Keratinocyte (primary cell): ENCODE data around the gene PWWP2B. TPM values are rescaled to one million over a fixed set of nuclear protein-coding genes. Genes with fewer than 3 reads are reported as not detected.

Source experiments
- DNase-seq: peaks from one replicate; pipeline ENCODE4 v3.0.0-alpha.2; 2011; ENCODE audit warnings: low read depth, missing footprints, low spot score
- FAIRE-seq: peaks from 2 replicates; lab custom pipeline; 2011; peaks lifted over from hg19 to GRCh38; lab: Jason Lieb, UNC
- H2AFZ ChIP-seq: 2 replicates; pipeline ENCODE4 v1.6.0; 2012; ENCODE audit warnings: low read length, control low read depth, inconsistent platforms; ENCODE audit not compliant: control insufficient read depth
- H3K27ac ChIP-seq: 2 replicates; pipeline ENCODE4 v1.5.1; 2011; ENCODE audit warnings: low read length; ENCODE audit not compliant: control insufficient read depth, insufficient read depth
- H3K27me3 ChIP-seq: 3 replicates; pipeline ENCODE4 v1.6.0; 2011; ENCODE audit warnings: low read length; ENCODE audit not compliant: control insufficient read depth, insufficient read depth; ENCODE audit errors: extremely low read depth
- H3K36me3 ChIP-seq, 2 experiments: 2 replicates in 1 of 2; 3 replicates in 1 of 2; pipeline ENCODE4 v1.5.1; 2011; ENCODE audit warnings: low read length in 2 of 2, mild to moderate bottlenecking in 1 of 2; ENCODE audit not compliant: control insufficient read depth in 2 of 2, insufficient read depth in 2 of 2; ENCODE audit errors: extremely low read depth in 1 of 2
- H3K4me1 ChIP-seq: 3 replicates; pipeline ENCODE4 v1.5.1; 2011; ENCODE audit warnings: low read length; ENCODE audit not compliant: control insufficient read depth, insufficient read depth; ENCODE audit errors: extremely low read depth
- H3K4me2 ChIP-seq: 3 replicates; pipeline ENCODE4 v1.6.0; 2011; ENCODE audit warnings: low read depth, low read length; ENCODE audit not compliant: control insufficient read depth, insufficient read depth; ENCODE audit errors: extremely low read depth
- H3K4me3 ChIP-seq, 3 experiments: fragments of 200-600 bp in 1 of 3; sonication (generic) in 1 of 3; 2 replicates in 2 of 3; 3 replicates in 1 of 3; pipeline ENCODE4 v1.5.1; 2011 to 2016; ENCODE audit warnings: low read length in 3 of 3, mild to moderate bottlenecking in 3 of 3, control low read depth in 2 of 3, inconsistent platforms in 1 of 3, low read depth in 1 of 3, mixed read lengths in 1 of 3, mixed run types in 1 of 3, moderate library complexity in 1 of 3; ENCODE audit not compliant: control insufficient read depth in 2 of 3, insufficient read depth in 2 of 3; ENCODE audit errors: extremely low read depth in 1 of 3
- H3K79me2 ChIP-seq: 2 replicates; pipeline ENCODE4 v1.6.0; 2012; ENCODE audit warnings: low read length; ENCODE audit not compliant: control insufficient read depth, insufficient read depth
- H3K9ac ChIP-seq: 3 replicates; pipeline ENCODE4 v1.6.0; 2011; ENCODE audit warnings: low read length; ENCODE audit not compliant: control insufficient read depth, insufficient read depth; ENCODE audit errors: extremely low read depth
- H3K9me1 ChIP-seq: 3 replicates; pipeline ENCODE4 v1.6.0; 2011; ENCODE audit warnings: low read length; ENCODE audit not compliant: control insufficient read depth, insufficient read depth; ENCODE audit errors: extremely low read depth
- H3K9me3 ChIP-seq: 2 replicates; pipeline ENCODE4 v1.5.1; 2012; ENCODE audit warnings: low read depth, low read length; ENCODE audit not compliant: control insufficient read depth
- H4K20me1 ChIP-seq: 3 replicates; pipeline ENCODE4 v1.6.0; 2011; ENCODE audit warnings: low read length; ENCODE audit not compliant: control insufficient read depth, insufficient read depth; ENCODE audit errors: extremely low read depth
- EZH2 ChIP-seq: IDR thresholded peaks from one replicate; pipeline ENCODE4 v1.6.1; 2012; ENCODE audit warnings: inconsistent platforms, mild to moderate bottlenecking, low read length, moderate library complexity
- dilution Hi-C: fragments of 300-500 bp; cut with MboI; formaldehyde crosslinking; loops from one replicate; pipeline ENCODE4 v1.7.0; 2020; ENCODE audit warnings: low sequenced_read_pairs; ENCODE audit not compliant: extremely low pct_ligation_motif_present
- polyA plus RNA-seq, 5 experiments: library from polyadenylated mRNA; depleted of rRNA in 3 of 5; stranded (reverse) in 3 of 5; stranded (forward) in 1 of 5; unstranded in 1 of 5; fragments of >200 nt; gene quantifications; 1 replicate in 1 of 5; 2 replicates in 3 of 5; 3 replicates in 1 of 5; pipeline versions ENCODE4 v1.2.1 to v1.2.3, GENCODE V29; 2011 to 2012; ENCODE audit warnings: missing spikeins in 2 of 5, low read depth in 1 of 5, low replicate concordance in 1 of 5
- TF ChIP-seq, protein P1 (sequence below), 3 experiments: IDR thresholded peaks in 1 of 3; conservative IDR thresholded peaks in 1 of 3; optimal IDR thresholded peaks in 1 of 3; 2 replicates in 2 of 3; 3 replicates in 1 of 3; pipeline versions ENCODE3 to v1.5.1; 2011; ENCODE audit warnings: low read length in 3 of 3, mild to moderate bottlenecking in 3 of 3, moderate library complexity in 2 of 3, control low read depth in 1 of 3, inconsistent platforms in 1 of 3; ENCODE audit not compliant: insufficient read depth in 2 of 3; ENCODE audit errors: extremely low read depth in 1 of 3

Gene PWWP2B
- polyA plus RNA-seq, 1 donor (not counting 4 experiments of a cell fraction or from before 2014, with no cell fraction given) = 3.1 TPM

DNA sequence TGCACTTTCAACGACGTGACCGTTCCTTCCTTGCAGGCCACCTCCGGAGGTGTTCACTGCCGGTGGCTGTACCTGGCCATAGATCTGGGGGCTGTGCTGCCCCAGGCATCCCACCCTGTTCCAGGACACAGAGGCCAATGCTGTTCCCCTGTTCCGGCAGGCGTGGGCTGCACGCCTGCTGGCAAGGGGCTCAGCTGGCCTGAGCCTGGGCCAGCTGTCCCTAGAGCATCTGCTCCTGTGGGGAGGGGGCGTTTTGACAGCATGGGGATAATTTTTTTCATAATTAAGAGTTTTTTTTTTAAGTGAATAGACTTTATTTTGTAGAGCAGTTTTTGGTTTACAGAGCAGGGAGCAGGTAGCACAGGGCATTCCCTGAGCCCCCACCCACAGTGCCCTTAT, 28.8 kb downstream of the PWWP2B start:
- Histone ChIP-seq H3K4me1 (peaks cover 22% of the 10 kb centered on the region), H3K9ac (no peak overlapping the region), H3K9me1 (no peaks in the 10 kb centered on the region), H3K27me3 (no peaks in the 10 kb centered on the region), H3K4me2 (no peak overlapping the region), H4K20me1 (no peaks in the 10 kb centered on the region), H3K9me3 (no peaks in the 10 kb centered on the region), H3K36me3 (no peaks in the 10 kb centered on the region), H2AFZ (no peak overlapping the region), H3K79me2 (no peaks in the 10 kb centered on the region), H3K4me3 (no peak overlapping the region), H3K27ac (no peak overlapping the region)
- TF ChIP-seq EZH2 = no peak
- TF ChIP-seq, protein P1, sequence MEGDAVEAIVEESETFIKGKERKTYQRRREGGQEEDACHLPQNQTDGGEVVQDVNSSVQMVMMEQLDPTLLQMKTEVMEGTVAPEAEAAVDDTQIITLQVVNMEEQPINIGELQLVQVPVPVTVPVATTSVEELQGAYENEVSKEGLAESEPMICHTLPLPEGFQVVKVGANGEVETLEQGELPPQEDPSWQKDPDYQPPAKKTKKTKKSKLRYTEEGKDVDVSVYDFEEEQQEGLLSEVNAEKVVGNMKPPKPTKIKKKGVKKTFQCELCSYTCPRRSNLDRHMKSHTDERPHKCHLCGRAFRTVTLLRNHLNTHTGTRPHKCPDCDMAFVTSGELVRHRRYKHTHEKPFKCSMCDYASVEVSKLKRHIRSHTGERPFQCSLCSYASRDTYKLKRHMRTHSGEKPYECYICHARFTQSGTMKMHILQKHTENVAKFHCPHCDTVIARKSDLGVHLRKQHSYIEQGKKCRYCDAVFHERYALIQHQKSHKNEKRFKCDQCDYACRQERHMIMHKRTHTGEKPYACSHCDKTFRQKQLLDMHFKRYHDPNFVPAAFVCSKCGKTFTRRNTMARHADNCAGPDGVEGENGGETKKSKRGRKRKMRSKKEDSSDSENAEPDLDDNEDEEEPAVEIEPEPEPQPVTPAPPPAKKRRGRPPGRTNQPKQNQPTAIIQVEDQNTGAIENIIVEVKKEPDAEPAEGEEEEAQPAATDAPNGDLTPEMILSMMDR (optimal IDR thresholded peaks at IDR 0.05 in 1 of 3, IDR thresholded peaks at IDR 0.05 in 1 of 3, conservative IDR thresholded peaks at IDR 0.05 in 1 of 3; ENCODE audit: extremely low read depth in 1 of 3, insufficient read depth in 2 of 3, low read length in 3 of 3) = no peak
- DNase-seq (no peak), FAIRE-seq (no peak)
- dilution Hi-C loops = no loop called here

DNA sequence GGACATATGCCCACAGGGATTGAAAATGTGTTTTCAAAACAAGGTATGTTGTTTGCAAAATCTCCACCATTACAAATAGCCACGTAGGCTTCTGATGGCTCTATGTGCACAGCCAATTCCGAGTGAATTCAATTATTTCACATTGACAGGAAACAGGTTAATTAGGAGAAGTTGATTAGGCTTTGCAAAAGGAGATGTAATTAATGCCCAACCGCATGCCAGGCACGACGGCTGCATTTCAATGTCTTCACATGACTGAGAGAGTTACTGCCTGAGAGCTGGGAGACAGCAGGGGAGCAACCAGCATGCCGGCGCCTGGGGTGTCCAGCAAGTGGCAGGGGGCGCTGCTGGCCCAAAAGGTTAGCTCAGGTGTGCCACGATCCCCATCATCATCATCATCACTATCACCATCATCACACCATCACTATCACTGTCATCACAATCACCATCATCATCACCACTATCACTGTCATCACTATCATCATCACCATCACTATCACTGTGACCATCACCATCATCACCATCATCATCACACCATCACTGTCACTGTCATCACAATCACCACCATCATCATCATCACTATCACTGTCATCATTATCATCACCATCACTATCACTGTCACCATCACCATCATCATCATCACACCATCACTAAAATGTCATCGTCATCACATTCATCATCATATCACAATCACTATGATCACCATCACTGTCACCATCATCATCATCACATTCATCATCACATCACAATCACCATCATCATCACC, 30.2 kb downstream of the PWWP2B start:
- H3K9me3 ChIP-seq = no peaks in the 10 kb centered on the region
- peaks cover 12% of the 10 kb centered on the region for H3K4me1 ChIP-seq
- TF ChIP-seq EZH2 = no peak
- TF ChIP-seq, protein P1 (optimal IDR thresholded peaks at IDR 0.05 in 1 of 3, IDR thresholded peaks at IDR 0.05 in 1 of 3, conservative IDR thresholded peaks at IDR 0.05 in 1 of 3; ENCODE audit: extremely low read depth in 1 of 3, insufficient read depth in 2 of 3, low read length in 3 of 3) = no peak
- no peak overlapping the region for H3K9ac ChIP-seq
- H3K9me1 ChIP-seq = no peaks in the 10 kb centered on the region
- no peak overlapping the region for H3K27ac ChIP-seq
- DNase-seq (no peak), FAIRE-seq (no peak)
- H3K36me3 ChIP-seq = no peaks in the 10 kb centered on the region
- H3K79me2 ChIP-seq = no peaks in the 10 kb centered on the region
- no peak overlapping the region for H3K4me3 ChIP-seq
- no peak overlapping the region for H2AFZ ChIP-seq
- no peaks in the 10 kb centered on the region for H4K20me1 ChIP-seq
- dilution Hi-C loops = no loop called here
- no peaks in the 10 kb centered on the region for H3K27me3 ChIP-seq
- no peak overlapping the region for H3K4me2 ChIP-seq
